Gastrocnemius medialis (tissue), 4 donors: Measurements from ENCODE around the gene KLK13. TPM values are rescaled to one million over a fixed set of nuclear protein-coding genes. Genes with fewer than 3 reads are reported as not detected.

Experiments
- ATAC-seq, 2 donors: fragments of 150-250 bp; one replicate each; pipeline ENCODE4 v1.9.1; 2016
- DNase-seq, 2 donors: peaks; one replicate each; pipeline ENCODE4 v3.0.0-alpha.2; 2019
- H3K27ac ChIP-seq, 4 donors: fragments of 200-600 bp; sonication (generic); 1 replicate in 1 of 4; 2 replicates in 3 of 4; pipeline ENCODE4 v1.5.1; 2016 to 2018; ENCODE audit warnings: mild to moderate bottlenecking in 2 of 4, moderate library complexity in 1 of 4
- H3K27me3 ChIP-seq, 3 donors: fragments of 200-600 bp; sonication (generic) in 2 of 3; 1 replicate in 1 of 3; 2 replicates in 2 of 3; pipeline versions ENCODE4 v1.5.1 to v1.6.0; 2016 to 2019; ENCODE audit warnings: mild to moderate bottlenecking in 1 of 3, moderate library complexity in 1 of 3
- H3K36me3 ChIP-seq, 2 donors: fragments of 200-600 bp; sonication (generic) in 1 of 2; one replicate each; pipeline ENCODE4 v1.5.1; 2017 to 2018
- H3K4me1 ChIP-seq, 2 donors: fragments of 200-600 bp; sonication (generic) in 1 of 2; one replicate each; pipeline ENCODE4 v1.5.1; 2016 to 2017; ENCODE audit warnings: mild to moderate bottlenecking in 2 of 2
- H3K4me3 ChIP-seq, 4 donors: fragments of 200-600 bp; sonication (generic) in 3 of 4; 1 replicate in 1 of 4; 2 replicates in 3 of 4; pipeline ENCODE4 v1.5.1; 2016 to 2019; ENCODE audit warnings: mild to moderate bottlenecking in 2 of 4
- H3K9me3 ChIP-seq, 3 donors: fragments of 200-600 bp; sonication (generic) in 2 of 3; 1 replicate in 1 of 3; 2 replicates in 2 of 3; pipeline ENCODE4 v1.5.1; 2016 to 2019
- CTCF ChIP-seq, 5 experiments: fragments of 450-650 bp in 3 of 5; fragments of 200-600 bp in 2 of 5; sonication (generic) in 2 of 5; IDR thresholded peaks in 4 of 5; conservative IDR thresholded peaks in 1 of 5; 1 replicate in 4 of 5; 2 replicates in 1 of 5; pipeline ENCODE4 v1.5.1; 2016 to 2019; ENCODE audit warnings: antibody characterized with exemption in 5 of 5, mild to moderate bottlenecking in 3 of 5, moderate library complexity in 3 of 5
- POLR2A ChIP-seq, 2 donors: fragments of 450-650 bp; IDR thresholded peaks; one replicate each; pipeline ENCODE4 v1.6.1; 2017; ENCODE audit warnings: antibody characterized with exemption in 2 of 2, mild to moderate bottlenecking in 2 of 2, moderate library complexity in 2 of 2
- in situ Hi-C, 4 donors: fragments of 200-750 bp; cut with MboI; loops; one replicate each; pipeline versions ENCODE4 v1.15.0 to v1.8.0; 2017; ENCODE audit warnings: low sequenced_read_pairs in 4 of 4
- intact Hi-C: fragments of 100-400 bp; cut with DNase I; formaldehyde crosslinking; loops from one replicate; pipeline ENCODE4 v1.15.1; 2023; ENCODE audit warnings: low total_unique reads
- total RNA-seq, 4 donors: library from RNA; depleted of rRNA; stranded (reverse); fragments of >200 nt; gene quantifications; one replicate each; pipeline versions ENCODE4 v1.1.0 to v1.2.3, GENCODE V29; 2016

The KLK13 gene
- total RNA-seq, 4 donors from 2014 or later = not detected

GRCh38 chr19:51027126-51027806 lies 37.6 kb downstream of the KLK13 start:
- intact Hi-C loops = no loop called here
- H3K27me3 ChIP-seq = peaks cover 0 to 2% (median 0%) of the 10 kb centered on the region in 3 donors

DNA sequence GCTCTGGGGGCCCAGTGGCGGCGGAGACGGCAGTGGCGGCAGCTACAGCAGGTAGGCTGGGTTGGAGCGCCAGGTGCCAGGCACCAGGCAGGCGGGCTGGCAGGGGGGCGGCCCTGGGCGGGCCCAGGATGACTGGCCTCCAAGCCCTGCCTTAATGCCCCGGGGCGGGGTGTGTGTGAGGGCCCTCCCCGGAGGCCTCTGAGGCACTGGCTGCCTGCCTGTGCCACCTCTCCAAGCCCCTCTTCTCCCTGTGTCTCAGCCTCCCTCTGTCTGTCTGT lies 38.4 kb downstream of the KLK13 start, which contains the start of gene KLK11:
KLK11 (minus strand) TSS at position 63 of the 278 bp plus-strand sequence. CDS start 985 bp downstream, outside the sequence.
- intact Hi-C loops = no loop called here
- Histone ChIP-seq H3K36me3 (no peaks in the 10 kb centered on the region), H3K27ac (no peak within 1 kb of the TSS), H3K4me3 (peak within 1 kb of the TSS in 1 of 4 donors; percentile 3), H3K4me1 (no peaks in the 10 kb centered on the region), H3K27me3 (peaks cover 0 to 2% (median 0%) of the 10 kb centered on the region in 3 donors), H3K9me3 (no peaks in the 10 kb centered on the region)
- in situ Hi-C loops = no loop called here
- no peak for ATAC-seq
- no peak for DNase-seq
- no peak for TF ChIP-seq POLR2A (IDR thresholded peaks at IDR 0.05)
- TF ChIP-seq CTCF (IDR thresholded peaks at IDR 0.05 in 4 of 5, conservative IDR thresholded peaks at IDR 0.05 in 1 of 5) = no peak

More at GRCh38 chr19:51027126-51027806, 37.6 kb downstream of the KLK13 start:
- TF ChIP-seq CTCF (IDR thresholded peaks at IDR 0.05 in 4 of 5, conservative IDR thresholded peaks at IDR 0.05 in 1 of 5) = no peak
- no peak for TF ChIP-seq POLR2A (IDR thresholded peaks at IDR 0.05)
- in situ Hi-C loops = no loop called here
- DNase-seq (no peak), ATAC-seq (no peak)
- no peaks in the 10 kb centered on the region for H3K36me3 ChIP-seq
- no peak overlapping the region for H3K27ac ChIP-seq
- no peaks in the 10 kb centered on the region for H3K9me3 ChIP-seq
- H3K4me1 ChIP-seq = no peaks in the 10 kb centered on the region
- no peak overlapping the region for H3K4me3 ChIP-seq

DNA sequence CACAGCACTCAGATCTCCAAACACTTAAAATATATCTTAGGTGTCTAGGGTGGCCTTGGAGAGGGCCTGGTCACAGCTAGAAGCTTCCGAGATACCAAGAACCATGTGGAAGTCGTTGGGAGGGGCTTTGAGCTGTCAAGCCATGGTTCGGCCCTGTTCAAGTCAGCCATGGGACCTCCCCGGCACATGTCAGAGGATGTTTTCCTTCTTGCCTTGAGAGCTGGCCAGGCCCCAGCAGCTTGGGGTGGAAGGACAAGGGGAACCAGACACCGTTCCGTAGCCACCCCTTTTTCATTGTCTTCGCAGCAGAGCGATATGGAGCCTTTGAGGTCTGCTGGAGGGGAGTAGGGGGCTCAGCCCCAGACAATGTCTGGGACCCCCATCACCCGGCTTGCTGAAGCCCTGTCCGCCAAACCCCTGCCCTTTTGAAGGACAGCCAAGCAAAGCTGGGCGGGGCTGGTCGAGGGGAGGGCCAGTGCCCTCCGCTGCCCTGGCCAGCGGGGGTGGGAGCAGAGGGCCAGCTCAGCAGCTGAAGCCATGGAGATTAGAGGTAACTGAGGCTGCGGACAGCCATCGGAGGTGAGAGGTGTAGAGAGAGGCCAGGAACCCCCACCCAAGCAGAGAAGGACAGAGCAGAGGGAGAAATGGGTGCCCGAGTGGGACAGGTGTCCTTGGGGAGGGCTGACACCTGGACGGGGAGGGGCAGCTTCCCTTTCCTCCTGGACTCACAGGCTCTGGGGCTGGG lies 38.9 kb downstream of the KLK13 start:
- DNase-seq (no peak), ATAC-seq (no peak)
- H3K27me3 ChIP-seq = peaks cover 0 to 2% (median 0%) of the 10 kb centered on the region in 3 donors
- H3K4me1 ChIP-seq = no peaks in the 10 kb centered on the region
- in situ Hi-C loops = no loop called here
- no peaks in the 10 kb centered on the region for H3K36me3 ChIP-seq
- H3K4me3 ChIP-seq = peak overlapping the region in 1 of 4 donors; percentile 3
- H3K9me3 ChIP-seq = no peaks in the 10 kb centered on the region
- intact Hi-C loops = no loop called here
- no peak overlapping the region for H3K27ac ChIP-seq
- no peak for TF ChIP-seq POLR2A (IDR thresholded peaks at IDR 0.05)
- TF ChIP-seq CTCF (IDR thresholded peaks at IDR 0.05 in 4 of 5, conservative IDR thresholded peaks at IDR 0.05 in 1 of 5) = no peak

- ATAC-seq (no peak), DNase-seq (no peak)
- no peaks in the 10 kb centered on the region for H3K4me1 ChIP-seq
- peaks cover 0 to 2% (median 0%) of the 10 kb centered on the region in 3 donors for H3K27me3 ChIP-seq
- intact Hi-C loops (no loop called here), in situ Hi-C loops (no loop called here)
- TF ChIP-seq POLR2A (IDR thresholded peaks at IDR 0.05) (no peak), CTCF (IDR thresholded peaks at IDR 0.05 in 4 of 5, conservative IDR thresholded peaks at IDR 0.05 in 1 of 5) (no peak)
- H3K4me3 ChIP-seq = no peak overlapping the region
- H3K36me3 ChIP-seq = no peaks in the 10 kb centered on the region
- no peaks in the 10 kb centered on the region for H3K9me3 ChIP-seq
- H3K27ac ChIP-seq = no peak overlapping the region
These were observed 39.5 kb downstream of the KLK13 start for GRCh38 chr19:51025401-51025800.
